GM12872 (cell line): ENCODE results near the gene FAM184B.

Experiments
- TF ChIP-seq, protein P1 (sequence below): IDR thresholded peaks from 3 replicates; pipeline ENCODE4 v1.5.1; 2011; ENCODE audit warnings: low read depth, mild to moderate bottlenecking, low read length, moderate library complexity; ENCODE audit not compliant: insufficient read depth

FAM184B gene

DNA sequence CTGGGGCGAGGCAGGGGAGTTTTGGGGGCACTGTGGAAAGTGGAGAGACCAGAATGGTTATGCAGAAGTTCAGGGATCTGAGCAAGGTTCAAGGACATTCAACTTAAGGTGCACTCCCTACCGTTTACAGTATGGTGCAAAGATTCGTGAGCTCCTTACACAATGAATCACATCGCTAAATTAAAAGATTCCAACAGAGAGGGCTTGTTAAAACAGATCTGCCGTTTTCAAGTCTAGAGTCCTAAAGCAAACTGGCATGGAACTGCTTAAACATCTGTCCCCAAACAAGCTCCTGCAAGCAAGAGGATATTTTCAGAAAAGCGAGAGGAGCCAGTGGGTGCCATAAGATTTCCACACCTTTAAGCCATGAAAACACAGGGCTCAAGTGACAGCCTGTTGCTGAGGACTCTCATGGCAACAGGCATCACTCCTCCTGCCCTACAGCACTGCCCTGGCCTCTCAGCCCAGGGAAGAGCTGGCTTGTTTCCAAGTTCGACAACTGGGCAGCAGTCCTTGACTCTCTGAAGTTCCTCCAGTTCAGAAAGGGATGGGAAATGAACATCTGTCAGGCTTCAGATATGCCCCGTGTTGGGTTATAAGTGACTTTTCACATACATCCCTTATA is 10.0 kb downstream of the FAM184B start:
- TF ChIP-seq, protein P1, sequence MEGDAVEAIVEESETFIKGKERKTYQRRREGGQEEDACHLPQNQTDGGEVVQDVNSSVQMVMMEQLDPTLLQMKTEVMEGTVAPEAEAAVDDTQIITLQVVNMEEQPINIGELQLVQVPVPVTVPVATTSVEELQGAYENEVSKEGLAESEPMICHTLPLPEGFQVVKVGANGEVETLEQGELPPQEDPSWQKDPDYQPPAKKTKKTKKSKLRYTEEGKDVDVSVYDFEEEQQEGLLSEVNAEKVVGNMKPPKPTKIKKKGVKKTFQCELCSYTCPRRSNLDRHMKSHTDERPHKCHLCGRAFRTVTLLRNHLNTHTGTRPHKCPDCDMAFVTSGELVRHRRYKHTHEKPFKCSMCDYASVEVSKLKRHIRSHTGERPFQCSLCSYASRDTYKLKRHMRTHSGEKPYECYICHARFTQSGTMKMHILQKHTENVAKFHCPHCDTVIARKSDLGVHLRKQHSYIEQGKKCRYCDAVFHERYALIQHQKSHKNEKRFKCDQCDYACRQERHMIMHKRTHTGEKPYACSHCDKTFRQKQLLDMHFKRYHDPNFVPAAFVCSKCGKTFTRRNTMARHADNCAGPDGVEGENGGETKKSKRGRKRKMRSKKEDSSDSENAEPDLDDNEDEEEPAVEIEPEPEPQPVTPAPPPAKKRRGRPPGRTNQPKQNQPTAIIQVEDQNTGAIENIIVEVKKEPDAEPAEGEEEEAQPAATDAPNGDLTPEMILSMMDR = no peak

DNA sequence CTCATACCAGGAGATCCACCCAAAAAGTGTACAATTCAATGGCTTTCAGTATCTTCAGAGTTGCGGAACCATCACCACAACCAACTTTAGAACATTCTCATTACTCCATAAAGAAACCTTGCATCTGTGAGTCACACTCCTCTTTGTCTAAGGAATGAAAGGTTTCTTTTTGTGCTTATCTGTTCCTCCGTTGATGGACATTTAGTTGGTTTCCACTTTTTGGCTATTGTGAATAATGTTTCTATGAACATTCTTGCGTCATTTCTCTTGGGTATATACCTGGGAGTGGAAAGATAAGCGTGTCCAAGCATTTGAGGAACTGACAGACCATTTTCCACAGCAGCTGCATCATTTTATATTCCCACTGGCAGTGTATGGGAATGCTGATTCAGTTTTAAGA is 10.6 kb downstream of the FAM184B start:
- TF ChIP-seq, protein P1 = no peak

DNA sequence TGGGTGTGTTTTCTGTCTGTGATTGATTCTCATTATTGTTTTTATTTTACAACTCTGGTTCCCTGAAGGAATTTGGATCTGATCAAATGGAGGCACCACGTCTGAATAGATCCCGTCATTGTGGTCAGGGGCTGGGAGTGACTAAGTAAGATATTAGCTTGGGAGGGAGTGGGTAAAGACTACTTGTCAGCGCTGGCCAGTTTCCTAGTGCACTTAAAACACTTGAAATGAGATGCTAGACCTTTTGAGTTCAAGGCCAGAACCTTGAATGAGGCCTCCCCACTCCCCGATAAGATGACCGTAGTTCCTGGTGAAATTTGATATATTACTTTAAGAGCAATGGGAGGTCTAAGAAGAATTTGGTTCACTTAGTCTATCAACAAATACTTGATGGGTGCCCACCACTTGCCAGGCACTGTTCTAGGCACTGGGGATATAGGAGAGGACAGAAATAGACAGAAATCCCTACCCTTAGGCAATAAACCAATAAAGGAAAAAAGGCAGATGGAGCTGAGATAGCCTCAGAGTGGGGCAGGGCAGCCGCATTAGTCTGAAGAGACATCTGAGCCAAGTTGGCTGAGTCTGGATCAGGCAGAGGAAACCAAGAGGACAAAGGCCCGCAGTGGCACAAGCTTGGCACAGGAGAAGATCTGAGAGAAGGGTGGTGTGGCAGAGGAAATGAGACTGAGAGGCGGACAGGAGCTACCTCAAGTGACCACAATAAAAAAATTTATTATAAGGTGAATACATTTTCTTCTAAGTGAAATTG is 11.8 kb downstream of the FAM184B start:
- TF ChIP-seq, protein P1 = no peak

GRCh38 chr4:17766826-17767458 is 14.5 kb downstream of the FAM184B start:
- TF ChIP-seq, protein P1 = no peak

DNA sequence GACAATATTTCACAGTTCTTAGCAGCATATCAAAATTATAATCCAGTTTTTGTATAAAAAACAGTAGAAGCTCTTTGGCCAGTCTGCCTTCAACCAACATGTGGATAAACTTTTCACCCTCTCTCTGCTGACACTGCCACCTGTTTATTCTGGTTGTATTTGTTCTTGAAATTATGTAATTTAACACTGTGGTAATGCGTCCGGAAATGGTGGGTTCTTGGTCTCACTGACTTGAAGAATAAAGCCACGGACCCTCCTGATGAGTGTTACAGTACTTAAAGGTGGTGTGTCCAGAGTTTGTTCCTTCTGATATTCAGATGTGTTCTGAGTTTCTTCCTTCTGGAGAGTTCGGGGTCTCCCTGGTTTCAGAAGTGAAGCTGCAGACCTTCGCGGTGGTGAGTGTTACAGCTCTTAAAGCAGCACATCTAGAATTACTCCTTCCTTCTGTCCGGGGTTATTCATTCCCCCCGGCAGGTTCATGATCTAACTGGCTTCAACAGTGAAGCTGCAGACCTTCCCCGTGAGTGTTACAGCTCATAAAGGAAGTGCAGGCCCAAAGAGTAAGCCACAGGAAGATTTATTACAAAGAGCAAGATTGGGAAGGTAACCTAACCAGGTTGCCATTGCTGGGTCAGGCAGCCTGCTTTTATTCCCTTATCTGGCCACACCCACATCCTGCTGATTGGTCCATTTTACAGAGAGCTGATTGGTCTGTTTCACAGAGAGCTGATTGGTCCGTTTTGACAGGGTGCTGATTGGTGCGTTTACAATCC is 15.7 kb downstream of the FAM184B start:
- TF ChIP-seq, protein P1 = no peak

GRCh38 chr4:17763931-17764330 is 17.5 kb downstream of the FAM184B start:
- TF ChIP-seq, protein P1 = no peak

DNA sequence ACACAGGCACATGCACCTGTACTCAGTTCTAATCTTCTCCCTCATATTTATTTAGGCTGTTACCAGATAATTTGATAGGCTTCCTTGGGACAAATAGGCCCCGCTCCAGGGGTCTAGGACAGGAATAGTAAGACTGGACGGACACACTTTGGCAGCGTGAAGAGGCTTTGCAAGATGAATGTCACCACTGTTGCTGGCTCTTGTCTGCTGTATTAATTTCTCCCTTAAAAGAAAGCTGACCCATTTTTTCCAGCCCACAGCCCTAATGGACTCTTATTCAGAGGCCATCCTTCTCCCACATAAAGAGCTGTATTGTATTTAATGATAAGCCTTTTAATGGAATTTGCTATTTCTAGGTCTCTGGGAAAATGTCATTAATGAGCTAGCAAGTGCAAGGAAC is 18.0 kb downstream of the FAM184B start:
- TF ChIP-seq, protein P1 = no peak
